IPS DF 4.7 (cell line): ENCODE results near the gene ABCB11.
"Not testable (repeated sequence)": the region's sequence is repeated elsewhere in the genome, so short reads cannot be mapped to it uniquely, and the experiment has no call there.

Source experiments
- DNase-seq: peaks from one replicate; pipeline ENCODE4 v3.0.0-alpha.2; 2013; ENCODE audit warnings: low spot score; ENCODE audit errors: extremely low read depth

The ABCB11 gene

GRCh38 chr2:169046440-169047151, 15.5 kb upstream of the ABCB11 start:
- DNase-seq: no peak

- DNase-seq: no peak
These were observed 11.7 kb upstream of the ABCB11 start for GRCh38 chr2:169042856-169043255.

- DNase-seq: no peak
These were observed 10.5 kb upstream of the ABCB11 start for GRCh38 chr2:169041594-169041993.

GRCh38 chr2:169039702-169040101, 8.6 kb upstream of the ABCB11 start:
- no peak for DNase-seq

- no peak for DNase-seq
These were observed 7.2 kb upstream of the ABCB11 start for GRCh38 chr2:169038338-169038757.

- no peak for DNase-seq
These were observed 5.8 kb upstream of the ABCB11 start for GRCh38 chr2:169036736-169037440.

- no peak for DNase-seq
These were observed 4.8 kb upstream of the ABCB11 start for GRCh38 chr2:169035887-169036286.

- DNase-seq: no peak
These were observed 3.9 kb upstream of the ABCB11 start for GRCh38 chr2:169034984-169035544.

GRCh38 chr2:169034256-169034655, 3.1 kb upstream of the ABCB11 start:
- no peak for DNase-seq

- DNase-seq: no peak
These were observed 1.8 kb downstream of the ABCB11 start for GRCh38 chr2:169029341-169029740.

GRCh38 chr2:169027234-169027633, 3.9 kb downstream of the ABCB11 start:
- DNase-seq: no peak

GRCh38 chr2:169026056-169026455, 5.1 kb downstream of the ABCB11 start:
- no peak for DNase-seq

- no peak for DNase-seq
These were observed 8.0 kb downstream of the ABCB11 start for GRCh38 chr2:169023161-169023560.

GRCh38 chr2:169018390-169018789, 12.7 kb downstream of the ABCB11 start:
- no peak for DNase-seq

- no peak for DNase-seq
These were observed 15.2 kb downstream of the ABCB11 start for GRCh38 chr2:169015943-169016342.

GRCh38 chr2:169014780-169015179, 16.3 kb downstream of the ABCB11 start:
- DNase-seq: no peak

- DNase-seq: no peak
These were observed 17.5 kb downstream of the ABCB11 start for GRCh38 chr2:169013628-169014026.

- no peak for DNase-seq
These were observed 18.1 kb downstream of the ABCB11 start for GRCh38 chr2:169012812-169013627.

GRCh38 chr2:169012191-169012792, 18.8 kb downstream of the ABCB11 start:
- DNase-seq: not testable (repeated sequence)

GRCh38 chr2:169011698-169012097, 19.4 kb downstream of the ABCB11 start:
- no peak for DNase-seq
